IPS-15b (cell line): ENCODE data around the gene GOLGA8G.
"Not testable (repeated sequence)": the region's sequence is repeated elsewhere in the genome, so short reads cannot be mapped to it uniquely, and the experiment has no call there.

ENCODE experiments used
- H3K27me3 ChIP-seq: one replicate; pipeline ENCODE4 v1.6.1; 2013; ENCODE audit warnings: low read length; ENCODE audit not compliant: control insufficient read depth, insufficient read depth
- H3K36me3 ChIP-seq: one replicate; pipeline ENCODE4 v1.6.1; 2013; ENCODE audit warnings: low read length; ENCODE audit not compliant: control insufficient read depth, insufficient read depth
- H3K4me1 ChIP-seq: one replicate; pipeline ENCODE4 v1.6.1; 2013; ENCODE audit warnings: mild to moderate bottlenecking, low read length; ENCODE audit not compliant: control insufficient read depth, insufficient read depth
- H3K4me3 ChIP-seq: one replicate; pipeline ENCODE4 v1.5.1; 2013; ENCODE audit warnings: low read depth, low read length
- H3K9ac ChIP-seq: one replicate; pipeline ENCODE4 v1.6.1; 2013; ENCODE audit warnings: low read depth, mild to moderate bottlenecking, low read length
- H3K9me3 ChIP-seq: one replicate; pipeline ENCODE4 v1.6.1; 2013; ENCODE audit warnings: mild to moderate bottlenecking, low read length; ENCODE audit not compliant: control insufficient read depth, insufficient read depth

GOLGA8G gene

DNA sequence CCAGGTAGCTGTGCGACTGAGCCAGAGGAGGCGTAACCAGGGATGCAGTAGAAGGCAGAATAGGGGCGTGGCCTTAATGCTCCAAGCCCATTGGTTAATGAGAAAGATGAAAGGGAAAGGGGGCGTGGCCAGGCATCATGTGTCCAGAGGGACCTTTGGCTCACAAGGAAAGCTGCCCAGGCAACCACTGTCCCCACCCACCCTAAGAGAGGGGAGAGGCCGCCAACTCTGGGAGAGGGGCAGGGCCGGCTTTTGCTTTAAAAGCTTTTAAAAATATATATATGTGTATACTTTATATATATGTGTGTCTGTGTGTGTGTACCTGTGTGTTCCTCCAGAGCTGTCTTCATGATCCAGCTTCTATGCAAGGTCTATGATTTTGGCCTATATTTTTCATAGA is at the start of gene GOLGA8G:
Gene GOLGA8G, minus strand, starts transcription at position 18 of the 400 bp plus-strand sequence. CDS start 62 bp downstream, outside the sequence.
- H3K36me3 ChIP-seq, H3K4me3 ChIP-seq, H3K27me3 ChIP-seq, H3K9ac ChIP-seq, H3K4me1 ChIP-seq, H3K9me3 ChIP-seq: not testable (repeated sequence)

- not testable (repeated sequence) for H3K9me3 ChIP-seq, H3K27me3 ChIP-seq, H3K9ac ChIP-seq, H3K4me3 ChIP-seq, H3K36me3 ChIP-seq, H3K4me1 ChIP-seq
These were observed 40.6 kb upstream of the GOLGA8G start for GRCh38 chr15:28573351-28573750.

GRCh38 chr15:28553268-28553667 is 20.5 kb upstream of the GOLGA8G start, which contains the start of gene GOLGA6L25:
Gene GOLGA6L25, plus strand, starts transcription at chr15:28553568. Its CDS starts 61 bp downstream, at chr15:28553629.
- not testable (repeated sequence) for H3K9ac ChIP-seq, H3K4me1 ChIP-seq, H3K27me3 ChIP-seq, H3K4me3 ChIP-seq, H3K9me3 ChIP-seq, H3K36me3 ChIP-seq

DNA sequence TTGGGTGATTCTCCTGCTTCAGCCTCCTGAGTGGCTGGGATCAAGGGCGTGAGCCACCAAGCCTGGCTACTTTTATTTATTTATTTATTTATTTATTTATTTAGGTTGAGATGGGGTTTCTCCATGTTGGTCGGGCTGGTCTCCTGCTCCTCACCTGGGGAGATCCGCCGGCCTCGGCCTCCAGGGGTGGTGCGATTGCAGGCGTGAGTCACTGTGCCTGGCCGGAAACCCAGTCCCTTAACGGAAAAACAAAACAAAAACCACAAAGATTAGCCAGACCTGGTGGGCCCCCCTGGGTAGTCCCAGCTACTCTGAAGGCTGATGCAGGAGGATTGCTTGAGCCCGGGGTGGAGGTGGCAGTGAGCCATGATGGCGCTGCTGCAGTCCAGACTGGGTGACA is 17.6 kb downstream of the GOLGA8G start:
- not testable (repeated sequence) for H3K9ac ChIP-seq, H3K9me3 ChIP-seq, H3K4me3 ChIP-seq, H3K4me1 ChIP-seq, H3K27me3 ChIP-seq, H3K36me3 ChIP-seq

DNA sequence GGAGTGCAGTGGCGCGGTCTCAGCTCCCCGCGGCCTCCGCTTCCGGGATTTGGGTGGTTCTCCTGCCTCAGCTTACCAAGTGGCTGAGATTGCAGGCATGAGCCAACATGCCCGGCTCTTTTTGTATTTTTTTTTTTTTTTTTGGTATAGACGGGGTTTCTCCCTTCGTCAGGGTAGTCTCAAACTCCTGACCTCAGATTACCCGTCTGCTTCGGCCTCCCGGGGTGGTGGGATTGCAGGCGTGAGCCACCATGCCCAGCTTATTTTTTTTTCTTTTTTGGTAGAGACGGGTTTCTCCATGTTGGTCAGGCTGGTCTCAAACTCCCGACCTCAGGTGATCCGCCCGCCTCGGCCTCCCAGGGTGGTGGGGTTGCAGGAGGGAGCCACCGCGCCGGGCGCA is 18.6 kb downstream of the GOLGA8G start:
- H3K9me3 ChIP-seq, H3K4me1 ChIP-seq, H3K4me3 ChIP-seq, H3K36me3 ChIP-seq, H3K27me3 ChIP-seq, H3K9ac ChIP-seq: not testable (repeated sequence)

DNA sequence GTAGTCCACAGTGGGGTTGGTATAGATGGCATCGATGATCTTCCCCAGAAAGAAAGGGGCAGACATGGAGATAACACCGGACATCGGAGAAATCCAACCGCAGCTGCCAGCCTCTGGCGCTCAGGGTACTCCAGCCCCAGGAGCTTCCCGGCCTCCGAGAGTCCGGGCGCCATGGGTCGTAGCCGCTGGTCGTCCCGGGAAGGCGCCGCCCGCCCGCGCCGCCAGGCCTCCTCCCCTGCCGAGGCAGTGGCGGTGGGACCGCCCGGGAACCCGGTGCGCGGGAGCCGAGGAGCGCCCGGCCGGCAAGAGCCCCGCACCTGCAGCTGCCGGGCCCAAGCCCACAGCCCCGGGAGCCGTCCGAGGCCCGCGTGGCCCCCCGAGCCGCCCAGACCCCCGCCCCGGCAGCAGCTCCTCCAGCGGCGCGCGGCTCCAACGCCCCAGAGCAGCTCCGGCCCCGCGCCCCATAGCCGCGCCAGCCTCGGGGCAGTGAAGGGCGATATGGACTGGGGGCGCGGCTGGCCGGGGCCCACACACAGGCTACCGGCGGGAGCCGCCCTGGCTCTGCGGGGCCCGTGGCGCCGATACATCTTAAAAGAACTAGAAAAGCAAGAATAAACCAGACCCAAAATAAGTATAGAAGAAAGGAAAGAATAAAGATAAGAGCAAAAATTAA is 24.4 kb downstream of the GOLGA8G start:
- not testable (repeated sequence) for H3K4me3 ChIP-seq, H3K9ac ChIP-seq, H3K9me3 ChIP-seq, H3K27me3 ChIP-seq, H3K4me1 ChIP-seq, H3K36me3 ChIP-seq

- H3K4me3 ChIP-seq, H3K27me3 ChIP-seq, H3K9me3 ChIP-seq, H3K9ac ChIP-seq, H3K36me3 ChIP-seq, H3K4me1 ChIP-seq: not testable (repeated sequence)
These were observed 51.4 kb downstream of the GOLGA8G start for GRCh38 chr15:28481340-28481739.
